ENCODE results near the gene RETREG3. TPM values are rescaled to one million over a fixed set of nuclear protein-coding genes. Genes with fewer than 3 reads are reported as not detected.

RETREG3 gene
- total RNA-seq, 2 donors from 2014 or later: 49.2 to 60.3 TPM

DNA sequence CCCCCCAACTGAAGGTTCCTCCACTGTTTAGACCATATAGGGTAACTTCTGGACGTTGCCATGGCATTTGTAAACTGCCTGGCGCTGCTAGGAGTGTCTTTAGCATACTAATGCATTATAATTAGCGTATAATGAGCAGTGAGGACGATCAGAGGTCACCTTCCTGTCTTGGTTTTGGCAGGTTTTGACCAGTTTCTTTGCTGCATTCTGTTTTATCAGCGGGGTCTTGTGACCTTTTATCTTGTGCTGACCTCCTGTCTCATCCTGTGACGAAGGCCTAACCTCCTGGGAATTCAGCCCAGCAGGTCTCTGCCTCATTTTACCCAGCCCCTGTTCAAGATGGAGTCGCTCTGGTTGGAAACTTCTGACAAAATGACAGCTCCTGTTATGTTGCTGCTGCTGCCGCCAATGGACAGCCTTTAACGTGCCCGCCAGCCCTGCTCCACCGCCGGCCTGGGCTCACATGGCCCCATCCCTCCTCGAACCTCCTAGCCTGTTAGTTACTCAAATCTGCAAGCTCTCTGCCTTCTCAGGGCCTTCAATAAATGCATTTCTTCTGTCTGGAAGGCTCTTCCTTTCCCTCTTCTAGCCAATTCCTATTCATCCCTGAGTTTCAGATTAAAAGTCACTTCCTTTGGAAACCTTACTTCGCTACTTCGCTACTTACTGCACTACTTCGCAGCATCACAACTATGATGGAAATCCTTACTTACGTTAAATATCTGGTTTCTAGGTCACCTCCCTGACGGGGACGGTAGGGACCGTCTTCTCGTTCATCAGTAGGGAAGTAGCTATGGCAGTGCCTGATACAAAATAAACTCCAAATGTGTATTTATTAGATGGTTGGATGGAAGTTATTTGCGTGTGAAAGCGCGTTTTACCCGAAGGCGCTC is 73.8 kb downstream of the RETREG3 start:
- no peaks in the 10 kb centered on the region for H3K27me3 ChIP-seq
- TF ChIP-seq, protein P1, sequence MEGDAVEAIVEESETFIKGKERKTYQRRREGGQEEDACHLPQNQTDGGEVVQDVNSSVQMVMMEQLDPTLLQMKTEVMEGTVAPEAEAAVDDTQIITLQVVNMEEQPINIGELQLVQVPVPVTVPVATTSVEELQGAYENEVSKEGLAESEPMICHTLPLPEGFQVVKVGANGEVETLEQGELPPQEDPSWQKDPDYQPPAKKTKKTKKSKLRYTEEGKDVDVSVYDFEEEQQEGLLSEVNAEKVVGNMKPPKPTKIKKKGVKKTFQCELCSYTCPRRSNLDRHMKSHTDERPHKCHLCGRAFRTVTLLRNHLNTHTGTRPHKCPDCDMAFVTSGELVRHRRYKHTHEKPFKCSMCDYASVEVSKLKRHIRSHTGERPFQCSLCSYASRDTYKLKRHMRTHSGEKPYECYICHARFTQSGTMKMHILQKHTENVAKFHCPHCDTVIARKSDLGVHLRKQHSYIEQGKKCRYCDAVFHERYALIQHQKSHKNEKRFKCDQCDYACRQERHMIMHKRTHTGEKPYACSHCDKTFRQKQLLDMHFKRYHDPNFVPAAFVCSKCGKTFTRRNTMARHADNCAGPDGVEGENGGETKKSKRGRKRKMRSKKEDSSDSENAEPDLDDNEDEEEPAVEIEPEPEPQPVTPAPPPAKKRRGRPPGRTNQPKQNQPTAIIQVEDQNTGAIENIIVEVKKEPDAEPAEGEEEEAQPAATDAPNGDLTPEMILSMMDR (IDR thresholded peaks at IDR 0.05): no peak
- no peaks in the 10 kb centered on the region for H3K36me3 ChIP-seq
- peak overlapping the region; percentile 66 for H3K27ac ChIP-seq
- peak overlapping the region; percentile 67 for H3K4me3 ChIP-seq
- intact Hi-C loops (cut with DNase I): no loop called here
- H3K9me3 ChIP-seq: no peaks in the 10 kb centered on the region
- no peak for DNase-seq
- peaks cover 4% of the 10 kb centered on the region for H3K4me1 ChIP-seq
- peak overlapping the region; percentile 78 to 82 for H3K9ac ChIP-seq (ENCODE audit: low read depth in 2 of 2, low read length in 2 of 2)

DNA sequence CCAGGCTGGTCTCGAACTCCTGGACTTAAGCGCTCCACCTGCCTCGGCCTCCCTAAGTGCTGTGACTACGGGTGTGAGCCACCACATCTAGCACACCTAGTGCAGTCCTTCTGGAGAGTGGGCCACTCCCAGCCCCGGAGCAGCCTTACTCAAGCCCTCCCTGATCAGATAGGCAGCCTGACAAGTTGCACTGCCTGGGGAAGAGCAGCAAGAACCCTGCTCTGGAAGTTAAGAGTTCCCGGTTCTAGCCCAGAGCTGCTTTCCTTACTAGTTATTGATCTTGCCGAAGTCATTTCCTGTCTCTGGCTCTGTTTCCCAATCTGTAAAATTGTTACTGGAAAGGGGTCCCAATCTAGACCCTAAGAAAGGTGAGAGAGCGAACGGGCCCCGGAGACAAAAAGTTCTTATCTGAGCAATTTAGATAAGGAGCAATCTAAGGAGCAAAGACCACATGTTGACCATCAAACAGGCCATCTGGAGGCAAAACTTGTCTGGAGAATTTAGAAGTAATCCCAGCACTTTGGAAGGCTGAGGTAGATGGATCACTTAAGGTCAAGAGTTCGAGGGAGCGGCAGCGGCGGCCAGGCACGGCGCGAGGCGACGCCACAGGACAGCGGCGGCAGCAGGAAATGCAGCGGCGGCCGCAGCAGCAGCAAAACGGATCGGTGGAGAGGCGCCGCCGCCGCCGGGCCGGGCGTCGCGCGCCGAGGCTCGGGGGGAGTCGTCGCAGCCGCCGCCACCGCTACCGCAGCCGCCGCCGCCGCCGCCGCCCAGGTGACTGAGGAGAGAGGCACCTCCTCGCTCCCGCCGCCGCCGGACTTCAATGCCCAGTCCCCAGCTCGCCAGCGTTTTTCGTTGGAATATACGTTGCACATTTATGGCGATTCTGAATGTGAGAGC is 77.5 kb downstream of the RETREG3 start:
- TF ChIP-seq, protein P1 (IDR thresholded peaks at IDR 0.05): peak; percentile 14
- peak; percentile 74 for DNase-seq
- H3K27ac ChIP-seq: peak overlapping the region; percentile 77
- H3K27me3 ChIP-seq: no peaks in the 10 kb centered on the region
- peak overlapping the region; percentile 58 to 70 for H3K9ac ChIP-seq (ENCODE audit: low read depth in 2 of 2, low read length in 2 of 2)
- H3K4me1 ChIP-seq: no peaks in the 10 kb centered on the region
- H3K4me3 ChIP-seq: peak overlapping the region; percentile 33
- intact Hi-C loops (cut with DNase I): no loop called here
- no peaks in the 10 kb centered on the region for H3K9me3 ChIP-seq
- H3K36me3 ChIP-seq: no peaks in the 10 kb centered on the region

DNA sequence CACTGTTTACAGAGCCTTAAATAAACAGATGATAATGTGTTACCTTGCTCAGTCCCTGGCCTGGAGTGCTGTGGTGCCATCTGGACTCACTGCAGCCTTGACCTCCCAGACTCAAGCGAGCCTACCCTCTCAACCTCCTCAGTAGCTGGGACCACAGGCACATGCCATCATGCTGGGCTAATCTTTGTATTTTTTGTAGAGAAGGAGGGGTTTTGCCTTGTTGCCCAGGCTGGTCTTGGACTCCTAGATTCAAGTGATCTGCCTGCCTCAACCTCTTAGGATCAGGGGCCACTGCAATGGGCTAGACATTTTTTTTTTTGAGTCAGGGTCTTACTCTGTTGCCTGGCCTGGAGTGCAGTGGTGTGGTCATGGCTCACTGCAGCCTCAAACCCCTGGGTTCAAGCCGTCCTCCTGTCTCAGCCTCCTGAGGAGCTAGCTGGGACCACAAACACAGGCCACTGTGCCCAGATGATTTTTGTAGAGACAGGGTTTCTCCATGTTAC is 78.2 kb downstream of the RETREG3 start:
- Histone ChIP-seq H3K4me1 (no peaks in the 10 kb centered on the region), H3K36me3 (no peaks in the 10 kb centered on the region), H3K9ac (ENCODE audit: low read depth in 2 of 2, low read length in 2 of 2) (no peak overlapping the region), H3K9me3 (no peaks in the 10 kb centered on the region), H3K4me3 (no peak overlapping the region), H3K27me3 (no peaks in the 10 kb centered on the region), H3K27ac (peak overlapping the region; percentile 77)
- no peak for DNase-seq
- intact Hi-C loops (cut with DNase I): no loop called here
- TF ChIP-seq, protein P1 (IDR thresholded peaks at IDR 0.05): no peak

Other genes with a start within 250 kb of the RETREG3 start
- 100 to 1,000 TPM; 137 to 216 TPM for gene STAT3, start 220.9 kb downstream of the RETREG3 start, total RNA-seq
- gene CAVIN1, start 186.1 kb downstream of the RETREG3 start, total RNA-seq: 10 to 100 TPM; 25.2 to 74.6 TPM
- gene ATP6V0A1, start 150.5 kb downstream of the RETREG3 start, total RNA-seq: 10 to 100 TPM; 77.6 to 93.0 TPM
- gene NAGLU, start 73.1 kb downstream of the RETREG3 start, total RNA-seq: 10 to 100 TPM; 27.8 to 38.6 TPM
- 1 to 10 TPM in 1 of 2 donors, under 1 TPM in 1; 0.88 to 1.7 TPM for gene HSD17B1, start 56.5 kb downstream of the RETREG3 start, total RNA-seq
- 100 to 1,000 TPM in 1 of 2 donors, 10 to 100 TPM in 1; 94.2 to 176 TPM for gene COASY, start 47.2 kb downstream of the RETREG3 start, total RNA-seq
- gene MLX, start 42.3 kb downstream of the RETREG3 start, total RNA-seq: 10 to 100 TPM; 79.6 to 83.0 TPM
- 10 to 100 TPM in 1 of 2 donors, 1 to 10 TPM in 1; 2.2 to 11.6 TPM for gene PSMC3IP, start 31.6 kb downstream of the RETREG3 start, total RNA-seq
- 10 to 100 TPM; 32.3 to 86.9 TPM for gene TUBG1, start 309 bp upstream of the RETREG3 start, total RNA-seq
- gene TUBG2, start 49.9 kb upstream of the RETREG3 start, total RNA-seq: 1 to 10 TPM; 5.6 to 7.7 TPM
- gene PLEKHH3, start 67.6 kb upstream of the RETREG3 start, total RNA-seq: 10 to 100 TPM; 14.6 to 17.6 TPM
- under 1 TPM; 0.56 to 0.86 TPM for gene CCR10, start 72.5 kb upstream of the RETREG3 start, total RNA-seq
- gene CNTNAP1, start 73.2 kb upstream of the RETREG3 start, total RNA-seq: 1 to 10 TPM; 1.5 to 5.0 TPM
- 10 to 100 TPM; 15.9 to 20.3 TPM for gene EZH1, start 135.7 kb upstream of the RETREG3 start, total RNA-seq
- 1 to 10 TPM; 3.5 to 8.4 TPM for gene RAMP2, start 151.9 kb upstream of the RETREG3 start, total RNA-seq
- gene VPS25, start 164.1 kb upstream of the RETREG3 start, total RNA-seq: 100 to 1,000 TPM in 1 of 2 donors, 10 to 100 TPM in 1; 86.9 to 105 TPM
- 10 to 100 TPM; 32.6 to 54.6 TPM for gene WNK4, start 171.2 kb upstream of the RETREG3 start, total RNA-seq
- 100 to 1,000 TPM; 167 to 219 TPM for gene COA3, start 189.3 kb upstream of the RETREG3 start, total RNA-seq
- gene CNTD1, start 189.5 kb upstream of the RETREG3 start, total RNA-seq: under 1 TPM in 1 of 2 donors, not detected in 1; 0.61 TPM
- 100 to 1,000 TPM; 118 to 145 TPM for gene BECN1, start 214.9 kb upstream of the RETREG3 start, total RNA-seq
- 100 to 1,000 TPM in 1 of 2 donors, 10 to 100 TPM in 1; 86.4 to 163 TPM for gene PSME3, start 224.0 kb upstream of the RETREG3 start, total RNA-seq
- gene AOC2, start 235.2 kb upstream of the RETREG3 start, total RNA-seq: 1 to 10 TPM in 1 of 2 donors, under 1 TPM in 1; 0.32 to 1.1 TPM
- gene AOC3, start 241.8 kb upstream of the RETREG3 start, total RNA-seq: 10 to 100 TPM in 1 of 2 donors, 1 to 10 TPM in 1; 5.3 to 28.3 TPM